ENCODE results near the gene PPP1R13B.
A peak's percentile ranks its signal among the peaks of the same experiment; 100 is the strongest.
"Not testable (repeated sequence)": the region's sequence is repeated elsewhere in the genome, so short reads cannot be mapped to it uniquely, and the experiment has no call there.

Gene PPP1R13B

GRCh38 chr14:103847451-103848174 is at the start of gene PPP1R13B:
TSS of gene PPP1R13B (minus strand) at chr14:103847575. CDS start at chr14:103847307, 268 bp downstream.
- peak; percentile 90 for DNase-seq

GRCh38 chr14:103896578-103896977 is 49.2 kb upstream of the PPP1R13B start:
- DNase-seq, result no peak

GRCh38 chr14:103894723-103895059 is 47.3 kb upstream of the PPP1R13B start:
- no peak for DNase-seq

GRCh38 chr14:103894034-103894722 is 46.8 kb upstream of the PPP1R13B start:
- no peak for DNase-seq

GRCh38 chr14:103892247-103892646 is 44.9 kb upstream of the PPP1R13B start:
- no peak for DNase-seq

GRCh38 chr14:103891667-103892215 is 44.4 kb upstream of the PPP1R13B start:
- DNase-seq, result no peak

- DNase-seq, result no peak
These were observed 43.7 kb upstream of the PPP1R13B start for GRCh38 chr14:103890821-103891666.

- no peak for DNase-seq
These were observed 42.6 kb upstream of the PPP1R13B start for GRCh38 chr14:103890052-103890371.

- DNase-seq, result no peak
These were observed 42.1 kb upstream of the PPP1R13B start for GRCh38 chr14:103889313-103890051.

- DNase-seq, result not testable (repeated sequence)
These were observed 41.6 kb upstream of the PPP1R13B start for GRCh38 chr14:103889002-103889312.

- DNase-seq, result no peak
These were observed 40.3 kb upstream of the PPP1R13B start for GRCh38 chr14:103887557-103888115.

- no peak for DNase-seq
These were observed 39.8 kb upstream of the PPP1R13B start for GRCh38 chr14:103887170-103887501.

- DNase-seq, result no peak
These were observed 39.2 kb upstream of the PPP1R13B start for GRCh38 chr14:103886304-103887169.

GRCh38 chr14:103885509-103885932 is 38.1 kb upstream of the PPP1R13B start:
- DNase-seq, result no peak

- no peak for DNase-seq
These were observed 37.5 kb upstream of the PPP1R13B start for GRCh38 chr14:103884854-103885253.

- DNase-seq, result no peak
These were observed 35.8 kb upstream of the PPP1R13B start for GRCh38 chr14:103883263-103883523.

GRCh38 chr14:103882503-103883262 is 35.3 kb upstream of the PPP1R13B start:
- DNase-seq, result no peak

GRCh38 chr14:103881268-103882201 is 34.2 kb upstream of the PPP1R13B start:
- no peak for DNase-seq

GRCh38 chr14:103880348-103881267 is 33.2 kb upstream of the PPP1R13B start:
- no peak for DNase-seq

Measured in NCI-H774 (cell line).